ENCODE data around the gene OR2G3.

The OR2G3 gene

GRCh38 chr1:247605286-247605685, at the start of gene OR2G3:
Gene OR2G3 (plus strand): TSS chr1:247605586. CDS start chr1:247605586, 0 bp downstream.
- DNase-seq: no peak

- no peak for DNase-seq
These were observed 47.3 kb upstream of the OR2G3 start for GRCh38 chr1:247557926-247558674.

GRCh38 chr1:247561711-247562110, 43.7 kb upstream of the OR2G3 start:
- DNase-seq: no peak

GRCh38 chr1:247562198-247562597, 43.2 kb upstream of the OR2G3 start:
- DNase-seq: no peak

GRCh38 chr1:247574236-247574635, 31.1 kb upstream of the OR2G3 start:
- no peak for DNase-seq

- DNase-seq: peak; percentile 4
These were observed 30.7 kb upstream of the OR2G3 start for GRCh38 chr1:247574664-247575063.

GRCh38 chr1:247576514-247576913, 28.9 kb upstream of the OR2G3 start:
- DNase-seq: peak; percentile 81

- DNase-seq: no peak
These were observed 26.4 kb upstream of the OR2G3 start for GRCh38 chr1:247578946-247579460.

- DNase-seq: no peak
These were observed 17.3 kb upstream of the OR2G3 start, which contains the start of gene OR2G2 for GRCh38 chr1:247588060-247588459. Gene OR2G2 (plus strand): TSS chr1:247588360. CDS start chr1:247588360, 0 bp downstream.

GRCh38 chr1:247613405-247613804, 8.0 kb downstream of the OR2G3 start:
- no peak for DNase-seq

GRCh38 chr1:247614625-247615024, 9.2 kb downstream of the OR2G3 start:
- DNase-seq: no peak

- no peak for DNase-seq
These were observed 22.6 kb downstream of the OR2G3 start for GRCh38 chr1:247627951-247628350.

GRCh38 chr1:247638011-247638410, 32.6 kb downstream of the OR2G3 start:
- no peak for DNase-seq

GRCh38 chr1:247638781-247639180, 33.4 kb downstream of the OR2G3 start:
- no peak for DNase-seq

GRCh38 chr1:247639381-247639981, 34.1 kb downstream of the OR2G3 start:
- peak; percentile 18 for DNase-seq

- no peak for DNase-seq
These were observed 37.4 kb downstream of the OR2G3 start for GRCh38 chr1:247642742-247643141.

GRCh38 chr1:247646867-247647266, 41.5 kb downstream of the OR2G3 start:
- peak; percentile 38 for DNase-seq

GRCh38 chr1:247647864-247648263, 42.5 kb downstream of the OR2G3 start:
- no peak for DNase-seq

- no peak for DNase-seq
These were observed 47.7 kb downstream of the OR2G3 start for GRCh38 chr1:247653040-247653439.

Measured in inflammatory macrophage treated with lipopolysaccharide for 4 hours (primary cell).